Endothelial cell of umbilical vein (primary cell): Measurements from ENCODE around the gene NHERF2. TPM values are rescaled to one million over a fixed set of nuclear protein-coding genes. Genes with fewer than 3 reads are reported as not detected.

Experiments used
- BruUV-seq: library from RNA; stranded (reverse); fragments of 400-500 nt; replicated peaks from 2 replicates; lab custom pipeline; 2021; lab: Mats Ljungman, UMichigan
- CTCF ChIA-PET: fragments of 300-600, 350-600 bp; sonication (Branson Sonifier 250); formaldehyde crosslinking; loops from one replicate; lab custom pipeline; 2021; ENCODE audit warnings: antibody characterized with exemption, inconsistent platforms; lab: Charles Lee
- POLR2A ChIA-PET: fragments of 300-600, 350-600 bp; sonication (Branson Sonifier 250); formaldehyde crosslinking; loops from one replicate; lab custom pipeline; 2021; ENCODE audit warnings: antibody characterized with exemption, inconsistent platforms; lab: Charles Lee
- DNase-seq: peaks from one replicate; pipeline ENCODE4 v3.0.0-alpha.2; 2011; ENCODE audit warnings: low read depth, low spot score
- FAIRE-seq: peaks from 2 replicates; lab custom pipeline; 2011; peaks lifted over from hg19 to GRCh38; lab: Jason Lieb, UNC
- H2AFZ ChIP-seq: 2 replicates; pipeline ENCODE4 v1.6.0; 2012; ENCODE audit warnings: low read depth, low read length, control low read depth, inconsistent platforms
- H3K27ac ChIP-seq: 2 replicates; pipeline ENCODE4 v1.5.1; 2011; ENCODE audit warnings: low read depth, mild to moderate bottlenecking, control low read depth, low read length, moderate library complexity; ENCODE audit not compliant: insufficient read depth
- H3K27me3 ChIP-seq, 2 experiments: 2 replicates each; pipeline versions ENCODE4 v1.6.0 to v1.6.1; 2011; ENCODE audit warnings: low read length in 2 of 2, mixed read lengths in 1 of 2; ENCODE audit not compliant: control insufficient read depth in 2 of 2, insufficient read depth in 2 of 2
- H3K36me3 ChIP-seq, 2 experiments: 2 replicates in 1 of 2; 3 replicates in 1 of 2; pipeline ENCODE4 v1.5.1; 2011; ENCODE audit warnings: low read length in 2 of 2, mild to moderate bottlenecking in 1 of 2, moderate library complexity in 1 of 2; ENCODE audit not compliant: control insufficient read depth in 2 of 2, insufficient read depth in 2 of 2; ENCODE audit errors: extremely low read depth in 1 of 2
- H3K4me1 ChIP-seq: 3 replicates; pipeline ENCODE4 v1.5.1; 2011; ENCODE audit warnings: mild to moderate bottlenecking, low read length; ENCODE audit not compliant: control insufficient read depth, insufficient read depth; ENCODE audit errors: extremely low read depth
- H3K4me2 ChIP-seq: 2 replicates; pipeline ENCODE4 v1.6.1; 2011; ENCODE audit warnings: low read length, control low read depth, mixed read lengths; ENCODE audit not compliant: insufficient read depth
- H3K4me3 ChIP-seq, 3 experiments: fragments of 200-600 bp in 1 of 3; sonication (generic), shearing (Covaris generic) in 1 of 3; replicated peaks in 1 of 3; 2 replicates each; pipeline ENCODE4 v1.5.1; 2011 to 2016; ENCODE audit warnings: control low read depth in 3 of 3, low read length in 3 of 3, mild to moderate bottlenecking in 2 of 3, inconsistent platforms in 1 of 3, low read depth in 1 of 3, moderate library complexity in 1 of 3; ENCODE audit not compliant: insufficient read depth in 1 of 3
- H3K79me2 ChIP-seq: 2 replicates; pipeline ENCODE4 v1.6.0; 2012; ENCODE audit warnings: low read length, inconsistent platforms; ENCODE audit not compliant: control insufficient read depth, insufficient read depth
- H3K9ac ChIP-seq: replicated peaks from 2 replicates; pipeline ENCODE3; 2011; ENCODE audit warnings: low read length, control low read depth; ENCODE audit not compliant: insufficient read depth; ENCODE audit errors: extremely low read depth
- H3K9me1 ChIP-seq: replicated peaks from 3 replicates; pipeline ENCODE4 v1.6.0; 2011; ENCODE audit warnings: mild to moderate bottlenecking, low read length; ENCODE audit not compliant: control insufficient read depth, insufficient read depth; ENCODE audit errors: extremely low read depth
- H3K9me3 ChIP-seq: replicated peaks from 2 replicates; pipeline ENCODE4 v1.5.1; 2012; ENCODE audit warnings: low read length, inconsistent platforms; ENCODE audit not compliant: control insufficient read depth, insufficient read depth
- H4K20me1 ChIP-seq: replicated peaks from 2 replicates; pipeline ENCODE3; 2011; ENCODE audit warnings: mild to moderate bottlenecking, low read length; ENCODE audit not compliant: control insufficient read depth, insufficient read depth; ENCODE audit errors: extremely low read depth
- CTCF ChIP-seq, 2 donors: IDR thresholded peaks; 1 replicate in 1 of 2; 2 replicates in 1 of 2; pipeline ENCODE4 v1.5.1; 2011; ENCODE audit warnings: low read length in 2 of 2, mild to moderate bottlenecking in 2 of 2, moderate library complexity in 2 of 2, control low read depth in 1 of 2, inconsistent platforms in 1 of 2, low read depth in 1 of 2; ENCODE audit not compliant: insufficient read depth in 1 of 2; ENCODE audit errors: extremely low read depth in 1 of 2
- EZH2 ChIP-seq: IDR thresholded peaks from 2 replicates; pipeline ENCODE4 v1.6.1; 2012; ENCODE audit warnings: borderline replicate concordance, low read depth, mild to moderate bottlenecking, moderate library complexity, low read length, inconsistent platforms; ENCODE audit not compliant: severe bottlenecking
- FOS ChIP-seq: IDR thresholded peaks from 2 replicates; pipeline ENCODE4 v1.6.1; 2011; ENCODE audit warnings: mild to moderate bottlenecking, low read length, moderate library complexity, borderline replicate concordance; ENCODE audit not compliant: insufficient read depth
- GATA2 ChIP-seq: IDR thresholded peaks from 2 replicates; pipeline ENCODE4 v1.7.0; 2011; ENCODE audit warnings: low read depth, mild to moderate bottlenecking, moderate library complexity, mixed read lengths, low read length; ENCODE audit not compliant: insufficient read length, insufficient read depth
- JUN ChIP-seq: IDR thresholded peaks from 2 replicates; pipeline ENCODE4 v1.6.1; 2011; ENCODE audit warnings: borderline replicate concordance, low read depth; ENCODE audit not compliant: insufficient read length, insufficient read depth
- MYC ChIP-seq: IDR thresholded peaks from one replicate; pipeline ENCODE4 v1.6.1; 2011; ENCODE audit warnings: mild to moderate bottlenecking, low read depth, low read length
- POLR2A ChIP-seq: IDR thresholded peaks from 2 replicates; pipeline ENCODE4 v1.6.1; 2012; ENCODE audit warnings: low read depth, mild to moderate bottlenecking, control low read depth, low read length
- POLR2AphosphoS5 ChIP-seq: IDR thresholded peaks from 2 replicates; pipeline ENCODE4 v1.6.1; 2012; ENCODE audit warnings: low read depth, mild to moderate bottlenecking, control low read depth, low read length, moderate library complexity; ENCODE audit not compliant: insufficient read depth
- dilution Hi-C: fragments of 300-500 bp; cut with MboI; formaldehyde crosslinking; loops from one replicate; pipeline ENCODE4 v1.15.0; 2019; ENCODE audit warnings: low sequenced_read_pairs; ENCODE audit not compliant: extremely low pct_ligation_motif_present
- intact Hi-C: fragments of 100-400 bp; cut with micrococcal nuclease; formaldehyde crosslinking; loops from one replicate; pipeline ENCODE4 v1.10.0; 2022
- polyA plus RNA-seq, 4 experiments: library from polyadenylated mRNA; depleted of rRNA in 3 of 4; stranded (reverse) in 3 of 4; unstranded in 1 of 4; fragments of >200 nt; gene quantifications; 2 replicates each; pipeline versions ENCODE4 v1.2.1 to v1.2.3, GENCODE V29; 2011 to 2012; ENCODE audit warnings: missing spikeins in 1 of 4
- total RNA-seq: library from RNA; stranded (reverse); gene quantifications from 2 replicates; pipeline ENCODE4 v1.2.3, GENCODE V29; 2021

The NHERF2 gene
- total and polyA plus RNA-seq, 2 donors (not counting 3 experiments of a cell fraction or from before 2014, with no cell fraction given): 65.2 to 71.2 TPM

GRCh38 chr16:2083876-2084780 lies 57.4 kb downstream of the NHERF2 start:
- FAIRE-seq: no peak
- peaks cover 0 to 64% of the 10 kb centered on the region in 2 experiments for H3K36me3 ChIP-seq
- intact Hi-C loops (no loop called here), dilution Hi-C loops (no loop called here)
- H3K9ac ChIP-seq: no peak overlapping the region
- H3K9me1 ChIP-seq: no peaks in the 10 kb centered on the region
- CTCF ChIA-PET: interaction anchor here (0.8 to 2.5 kb wide), 4 partner anchors 13 to 56 kb away, joined by 3 to 8 read pairs (median 4); partner anchors contain the start of genes NTHL1 and TSC2
- no peaks in the 10 kb centered on the region for H4K20me1 ChIP-seq
- H3K4me1 ChIP-seq: no peaks in the 10 kb centered on the region
- no peak overlapping the region for H3K27ac ChIP-seq
- no peaks in the 10 kb centered on the region for H3K27me3 ChIP-seq
- DNase-seq: no peak
- no peak overlapping the region for H3K4me2 ChIP-seq
- H3K4me3 ChIP-seq: no peak overlapping the region
- H2AFZ ChIP-seq: no peak overlapping the region
- H3K9me3 ChIP-seq: no peaks in the 10 kb centered on the region
- TF ChIP-seq POLR2A: no peak
- no peak for TF ChIP-seq CTCF (IDR thresholded peaks at IDR 0.05; ENCODE audit: extremely low read depth in 1 of 2, insufficient read depth in 1 of 2, low read depth in 1 of 2, low read length in 2 of 2)
- no peak for TF ChIP-seq GATA2
- no peak for TF ChIP-seq EZH2
- no peak for TF ChIP-seq JUN
- no peak for TF ChIP-seq FOS
- no peak for TF ChIP-seq POLR2AphosphoS5
- no peak for TF ChIP-seq MYC
- TSS peak; percentile 32 for BruUV-seq
- POLR2A ChIA-PET: no interaction called here
- no peaks in the 10 kb centered on the region for H3K79me2 ChIP-seq
